ENCODE data around the gene LDLRAD3.
"Not testable (repeated sequence)": the region's sequence is repeated elsewhere in the genome, so short reads cannot be mapped to it uniquely, and the experiment has no call there.

DNA sequence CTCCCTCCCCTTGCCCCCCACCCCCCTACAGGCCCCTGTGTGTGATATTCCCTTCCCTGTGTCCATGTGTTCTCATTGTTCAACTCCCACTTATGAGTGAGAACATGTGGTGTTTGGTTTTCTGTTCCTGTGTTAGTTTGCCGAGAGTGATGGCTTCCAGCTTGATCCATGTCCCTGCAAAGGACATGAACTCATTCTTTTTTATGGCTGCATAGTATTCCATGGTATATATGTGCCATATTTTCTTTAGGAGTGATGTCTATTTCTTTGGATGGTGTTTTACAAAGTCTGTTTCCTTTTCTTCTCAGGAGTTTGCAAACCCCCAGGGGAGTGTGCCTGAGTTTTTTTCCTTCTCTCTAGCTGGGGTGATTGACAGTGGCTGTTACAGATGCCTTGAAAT lies 69.6 kb downstream of the LDLRAD3 start:
- not testable (repeated sequence) for TF ChIP-seq POLR2A (IDR thresholded peaks at IDR 0.05; ENCODE audit: low read length); GATA1 (IDR thresholded peaks at IDR 0.05; ENCODE audit: low read depth, low read length)

All from erythroblast (primary cell).